GM19025 (cell line): Measurements from ENCODE around the gene BRD3.

Source experiments
- ATAC-seq: cut with Tn5 transposase; IDR thresholded peaks from one replicate; pipeline ENCODE4 v1.9.1; 2021; ENCODE audit warnings: mild to moderate bottlenecking, low read depth, moderate library complexity; ENCODE audit not compliant: unreplicated experiment

Gene BRD3

GRCh38 chr9:134040781-134041648 is 26.8 kb downstream of the BRD3 start:
- ATAC-seq: no peak

- no peak for ATAC-seq
These were observed 27.7 kb downstream of the BRD3 start for GRCh38 chr9:134040176-134040565.

- no peak for ATAC-seq
These were observed 28.2 kb downstream of the BRD3 start for GRCh38 chr9:134039386-134040175.

GRCh38 chr9:134037641-134038040 is 30.2 kb downstream of the BRD3 start:
- ATAC-seq: no peak

- no peak for ATAC-seq
These were observed 31.7 kb downstream of the BRD3 start for GRCh38 chr9:134036130-134036529.

- ATAC-seq: no peak
These were observed 32.5 kb downstream of the BRD3 start for GRCh38 chr9:134035041-134036039.

- ATAC-seq: no peak
These were observed 33.4 kb downstream of the BRD3 start for GRCh38 chr9:134034215-134035040.

- ATAC-seq: no peak
These were observed 34.2 kb downstream of the BRD3 start for GRCh38 chr9:134033516-134034214.

- no peak for ATAC-seq
These were observed 35.2 kb downstream of the BRD3 start for GRCh38 chr9:134032456-134033222.

GRCh38 chr9:134031783-134032182 is 36.0 kb downstream of the BRD3 start:
- no peak for ATAC-seq

- no peak for ATAC-seq
These were observed 36.9 kb downstream of the BRD3 start for GRCh38 chr9:134030821-134031470.

- no peak for ATAC-seq
These were observed 38.3 kb downstream of the BRD3 start for GRCh38 chr9:134029248-134030226.

GRCh38 chr9:134028575-134029247 is 39.1 kb downstream of the BRD3 start:
- no peak for ATAC-seq

- no peak for ATAC-seq
These were observed 39.8 kb downstream of the BRD3 start for GRCh38 chr9:134028076-134028475.

GRCh38 chr9:134027561-134027960 is 40.3 kb downstream of the BRD3 start:
- no peak for ATAC-seq

- ATAC-seq: no peak
These were observed 40.8 kb downstream of the BRD3 start for GRCh38 chr9:134026981-134027380.
